ENCODE measurements around the gene STAU1.
"Not testable (repeated sequence)": the region's sequence is repeated elsewhere in the genome, so short reads cannot be mapped to it uniquely, and the experiment has no call there.

Gene STAU1

DNA sequence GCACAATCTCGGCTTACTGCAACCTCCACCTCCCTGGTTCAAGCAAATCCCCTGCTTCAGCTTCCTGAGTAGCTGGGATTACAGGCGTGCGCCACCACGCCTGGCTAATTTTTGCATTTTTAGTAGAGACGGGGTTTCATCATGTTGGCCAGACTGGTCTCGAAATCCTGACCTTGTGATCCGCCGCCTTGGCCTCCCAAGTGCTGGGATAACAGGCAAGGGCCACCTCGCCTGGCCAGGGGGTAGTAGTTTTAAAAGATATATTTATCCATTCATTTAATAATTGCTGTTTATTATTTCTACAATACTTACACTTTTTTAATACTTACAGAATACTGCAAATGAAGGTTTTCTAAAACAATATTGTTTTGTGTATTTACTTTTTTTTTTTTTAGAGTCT is 15.6 kb upstream of the STAU1 start:
- no peak overlapping the region for H3K27ac ChIP-seq (ENCODE audit: low read depth, low read length)
- H3K4me3 ChIP-seq (ENCODE audit: low read depth, low read length): no peak overlapping the region
- no peaks in the 10 kb centered on the region for H3K4me1 ChIP-seq (ENCODE audit: control insufficient read depth, insufficient read depth, low read length, unreplicated experiment)
- no peak overlapping the region for H2AFZ ChIP-seq (ENCODE audit: low read length, unreplicated experiment)
- no peaks in the 10 kb centered on the region for H3K79me2 ChIP-seq (ENCODE audit: control insufficient read depth, insufficient read depth, low read length, unreplicated experiment)
- H3K27me3 ChIP-seq (ENCODE audit: insufficient read depth, low read length): no peaks in the 10 kb centered on the region
- H3K36me3 ChIP-seq (ENCODE audit: insufficient read depth, low read length): no peaks in the 10 kb centered on the region

DNA sequence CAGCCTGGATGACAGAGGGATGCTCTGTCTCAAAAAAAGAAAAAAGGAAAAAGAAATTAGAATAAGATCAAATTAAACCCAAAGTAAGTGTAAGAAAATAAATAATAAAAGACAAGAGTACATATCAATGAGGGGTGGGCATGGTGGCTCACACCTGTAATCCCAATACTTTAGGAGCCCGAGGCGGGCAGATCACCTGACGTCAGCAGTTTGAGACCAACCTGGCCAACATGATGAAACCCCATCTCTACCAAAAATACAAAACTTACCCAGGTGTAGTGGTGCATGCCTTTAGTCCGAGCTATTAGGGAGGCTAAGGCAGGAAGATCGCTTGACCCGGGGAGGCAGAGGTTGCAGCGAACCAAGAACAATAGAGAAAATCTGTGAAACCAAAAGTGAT is 14.9 kb upstream of the STAU1 start:
- Histone ChIP-seq H2AFZ (ENCODE audit: low read length, unreplicated experiment) (no peak overlapping the region), H3K36me3 (ENCODE audit: insufficient read depth, low read length) (no peaks in the 10 kb centered on the region), H3K4me3 (ENCODE audit: low read depth, low read length) (no peak overlapping the region), H3K27ac (ENCODE audit: low read depth, low read length) (no peak overlapping the region), H3K79me2 (ENCODE audit: control insufficient read depth, insufficient read depth, low read length, unreplicated experiment) (no peaks in the 10 kb centered on the region), H3K27me3 (ENCODE audit: insufficient read depth, low read length) (no peaks in the 10 kb centered on the region), H3K4me1 (ENCODE audit: control insufficient read depth, insufficient read depth, low read length, unreplicated experiment) (no peaks in the 10 kb centered on the region)

DNA sequence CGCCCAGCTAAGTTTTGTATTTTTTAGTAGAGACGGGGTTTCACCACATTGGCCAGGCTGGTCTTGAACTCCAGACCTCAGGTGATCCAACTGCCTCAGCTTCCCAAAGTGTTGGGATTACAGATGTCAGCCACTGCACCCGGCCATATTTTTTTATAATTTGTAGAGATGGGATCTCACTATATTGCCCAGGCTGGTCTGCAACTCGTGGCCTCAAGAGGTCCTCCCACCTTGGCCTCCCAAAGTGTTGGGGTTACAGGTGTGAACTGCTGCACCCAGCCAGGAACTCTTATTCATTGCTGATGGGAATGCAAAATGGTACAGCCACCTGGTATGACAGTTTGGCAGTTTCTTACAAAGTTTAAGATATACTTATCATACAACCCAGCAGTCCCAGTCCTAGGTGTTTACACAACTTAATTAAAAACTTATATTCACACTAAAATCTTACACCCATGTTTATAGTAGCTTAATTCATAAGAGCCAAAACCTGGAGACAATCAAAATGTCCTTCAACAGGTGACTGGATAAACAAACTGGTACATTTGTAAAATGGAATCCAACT is 11.7 kb upstream of the STAU1 start:
- Histone ChIP-seq H3K27me3 (ENCODE audit: insufficient read depth, low read length) (no peaks in the 10 kb centered on the region), H3K4me3 (ENCODE audit: low read depth, low read length) (no peak overlapping the region), H2AFZ (ENCODE audit: low read length, unreplicated experiment) (no peak overlapping the region), H3K79me2 (ENCODE audit: control insufficient read depth, insufficient read depth, low read length, unreplicated experiment) (no peaks in the 10 kb centered on the region), H3K27ac (ENCODE audit: low read depth, low read length) (no peak overlapping the region), H3K4me1 (ENCODE audit: control insufficient read depth, insufficient read depth, low read length, unreplicated experiment) (no peaks in the 10 kb centered on the region), H3K36me3 (ENCODE audit: insufficient read depth, low read length) (no peaks in the 10 kb centered on the region)

DNA sequence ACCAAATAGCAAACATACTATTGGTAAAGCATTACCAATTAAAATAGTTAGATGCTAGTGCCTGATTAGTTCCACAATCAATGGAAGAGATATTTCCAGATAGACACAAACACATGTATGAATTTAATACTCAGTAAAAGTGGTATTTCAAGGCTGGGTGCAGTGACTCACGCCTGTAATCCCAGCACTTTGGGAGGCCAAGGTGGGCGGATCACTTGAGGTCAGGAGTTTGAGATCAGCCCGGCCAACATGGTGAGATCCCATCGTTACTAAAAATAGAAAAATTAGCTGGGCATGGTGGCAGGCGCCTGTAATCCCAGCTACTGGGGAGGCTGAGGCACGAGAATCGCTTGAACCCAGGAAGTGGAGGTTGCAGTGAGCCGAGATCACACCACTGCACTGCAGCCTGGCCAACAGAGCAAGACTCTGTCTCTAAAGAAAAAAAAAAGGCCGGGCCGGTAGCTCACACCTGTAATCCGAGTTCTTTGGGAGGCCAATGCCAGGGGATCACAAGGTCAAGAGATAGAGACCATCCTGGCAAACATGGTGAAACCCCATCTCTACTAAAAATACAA is 4.9 kb upstream of the STAU1 start:
- not testable (repeated sequence) for H3K4me3 ChIP-seq (ENCODE audit: low read depth, low read length); H3K4me1 ChIP-seq (ENCODE audit: control insufficient read depth, insufficient read depth, low read length, unreplicated experiment); H2AFZ ChIP-seq (ENCODE audit: low read length, unreplicated experiment); H3K27me3 ChIP-seq (ENCODE audit: insufficient read depth, low read length); H3K27ac ChIP-seq (ENCODE audit: low read depth, low read length); H3K79me2 ChIP-seq (ENCODE audit: control insufficient read depth, insufficient read depth, low read length, unreplicated experiment); H3K36me3 ChIP-seq (ENCODE audit: insufficient read depth, low read length)

DNA sequence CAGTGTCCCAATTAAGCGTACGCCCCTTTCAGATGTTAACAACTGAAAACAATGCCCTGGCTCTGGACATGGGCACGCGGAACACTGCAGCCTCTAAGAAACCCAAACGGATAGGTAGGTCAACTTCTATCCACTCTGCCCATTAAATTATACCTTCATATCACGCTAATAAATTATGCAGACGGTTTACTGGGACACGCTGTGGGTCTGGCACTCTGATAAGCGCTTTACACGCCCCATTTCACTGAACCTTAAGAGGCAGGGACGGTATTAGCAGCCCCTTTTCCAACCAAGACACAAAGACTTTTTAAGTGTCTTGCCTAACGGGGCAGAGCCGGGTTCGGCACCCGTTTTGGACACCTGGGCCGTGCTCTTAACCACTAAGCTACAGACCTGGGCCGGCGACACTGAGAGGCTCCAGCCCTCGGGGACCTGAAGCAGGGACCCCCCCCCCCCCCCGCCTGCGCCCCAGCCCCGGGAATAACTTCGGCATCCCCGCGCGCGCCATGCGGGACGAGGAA is 744 bp downstream of the STAU1 start:
- Histone ChIP-seq H2AFZ (ENCODE audit: low read length, unreplicated experiment) (no peak overlapping the region), H3K4me1 (ENCODE audit: control insufficient read depth, insufficient read depth, low read length, unreplicated experiment) (peaks cover 10% of the 10 kb centered on the region), H3K27ac (ENCODE audit: low read depth, low read length) (no peak overlapping the region), H3K36me3 (ENCODE audit: insufficient read depth, low read length) (no peaks in the 10 kb centered on the region), H3K4me3 (ENCODE audit: low read depth, low read length) (peak overlapping the region; percentile 84), H3K27me3 (ENCODE audit: insufficient read depth, low read length) (no peaks in the 10 kb centered on the region), H3K79me2 (ENCODE audit: control insufficient read depth, insufficient read depth, low read length, unreplicated experiment) (peaks cover 55% of the 10 kb centered on the region)

DNA sequence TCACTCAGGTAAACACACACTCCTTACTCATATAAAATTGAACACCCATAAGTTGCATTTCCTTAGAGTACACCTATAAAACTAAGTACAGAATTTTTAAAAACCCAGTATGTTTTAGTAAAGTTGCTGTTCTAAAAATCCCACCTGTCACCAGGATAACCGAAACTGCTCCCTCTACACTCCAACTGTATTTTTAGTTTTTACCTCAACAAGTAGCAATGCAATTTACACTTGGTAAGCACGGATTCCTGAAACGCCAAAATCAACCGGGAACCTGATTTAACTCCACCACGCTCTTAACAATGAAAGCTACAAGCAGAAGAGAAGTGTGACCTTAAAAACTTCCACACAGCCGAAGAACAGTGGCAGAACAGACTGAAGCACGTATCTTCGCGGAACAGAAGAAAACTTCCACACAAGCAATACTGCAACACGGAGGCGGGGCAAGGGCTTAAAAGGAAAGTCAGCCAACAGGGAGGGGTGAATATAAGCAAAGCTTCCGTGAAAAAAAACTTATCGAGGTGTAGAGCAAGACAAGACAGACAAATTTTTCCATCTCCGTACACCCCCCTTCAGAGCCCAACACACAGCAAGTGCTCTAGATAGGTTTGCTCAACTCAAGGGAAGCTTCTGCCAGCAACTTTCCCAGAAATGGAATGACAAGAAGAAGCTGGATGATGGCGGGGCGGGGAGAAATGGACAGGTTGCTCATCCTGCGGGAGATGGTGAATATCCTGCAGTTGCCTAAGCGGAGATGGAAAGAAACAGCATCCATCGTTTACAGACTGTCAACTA is 1.4 kb downstream of the STAU1 start:
- no peak overlapping the region for H3K27ac ChIP-seq (ENCODE audit: low read depth, low read length)
- no peaks in the 10 kb centered on the region for H3K27me3 ChIP-seq (ENCODE audit: insufficient read depth, low read length)
- no peak overlapping the region for H2AFZ ChIP-seq (ENCODE audit: low read length, unreplicated experiment)
- peaks cover 62% of the 10 kb centered on the region for H3K79me2 ChIP-seq (ENCODE audit: control insufficient read depth, insufficient read depth, low read length, unreplicated experiment)
- H3K4me3 ChIP-seq (ENCODE audit: low read depth, low read length): peak overlapping the region; percentile 84
- H3K36me3 ChIP-seq (ENCODE audit: insufficient read depth, low read length): no peaks in the 10 kb centered on the region
- peaks cover 10% of the 10 kb centered on the region for H3K4me1 ChIP-seq (ENCODE audit: control insufficient read depth, insufficient read depth, low read length, unreplicated experiment)

DNA sequence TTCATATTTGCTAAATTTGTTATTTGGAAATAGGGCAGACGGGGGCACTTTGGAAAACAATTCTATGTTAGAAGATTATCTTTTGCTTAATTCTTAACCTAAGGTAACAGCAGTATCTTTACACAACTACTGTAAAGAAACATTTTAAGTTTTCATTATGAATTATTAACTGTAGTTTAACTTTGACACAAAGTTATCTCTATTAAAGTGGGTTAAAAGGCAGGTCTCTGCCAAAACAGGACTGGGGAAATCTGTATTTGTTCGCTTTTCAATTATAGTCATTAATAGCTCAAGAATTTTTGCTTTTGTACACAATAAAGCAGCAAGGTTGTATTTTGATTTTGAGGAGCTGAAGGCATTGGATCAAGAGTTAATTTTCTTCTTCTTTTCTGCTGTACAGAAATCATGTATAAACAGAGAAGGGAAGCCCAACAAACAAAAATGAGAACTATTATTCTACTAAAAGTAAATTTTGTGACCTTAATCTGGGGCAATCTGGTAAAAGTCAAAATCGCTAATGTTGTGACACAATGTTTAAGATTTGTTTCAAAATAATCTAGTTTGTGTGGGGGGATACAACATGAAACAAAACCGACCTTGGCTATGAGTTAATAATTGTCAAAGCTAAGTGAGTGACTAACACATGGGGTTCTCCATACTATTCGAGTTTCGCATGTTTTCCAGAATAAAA is 2.9 kb downstream of the STAU1 start:
- H3K36me3 ChIP-seq (ENCODE audit: insufficient read depth, low read length): no peaks in the 10 kb centered on the region
- no peak overlapping the region for H3K4me3 ChIP-seq (ENCODE audit: low read depth, low read length)
- no peak overlapping the region for H2AFZ ChIP-seq (ENCODE audit: low read length, unreplicated experiment)
- H3K79me2 ChIP-seq (ENCODE audit: control insufficient read depth, insufficient read depth, low read length, unreplicated experiment): peaks cover 76% of the 10 kb centered on the region
- H3K27me3 ChIP-seq (ENCODE audit: insufficient read depth, low read length): no peaks in the 10 kb centered on the region
- H3K4me1 ChIP-seq (ENCODE audit: control insufficient read depth, insufficient read depth, low read length, unreplicated experiment): peaks cover 10% of the 10 kb centered on the region
- no peak overlapping the region for H3K27ac ChIP-seq (ENCODE audit: low read depth, low read length)

DNA sequence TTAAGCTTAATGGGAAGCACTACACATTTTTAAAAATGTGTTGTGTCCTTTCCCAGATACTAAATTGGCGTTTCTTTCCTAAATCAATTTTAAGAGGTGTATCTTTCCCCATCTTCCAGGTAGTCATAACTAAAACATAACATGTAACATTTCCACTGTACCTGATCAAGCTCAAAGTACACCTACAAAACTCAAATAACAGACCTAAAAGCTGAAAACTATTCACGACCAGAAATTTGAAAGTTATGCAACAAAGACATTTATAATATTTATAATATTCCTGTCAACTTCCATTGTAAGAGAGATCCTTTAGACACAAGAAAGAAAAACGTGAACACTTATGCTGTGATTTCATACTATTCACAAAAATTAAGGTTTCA is 3.5 kb downstream of the STAU1 start:
- Histone ChIP-seq H2AFZ (ENCODE audit: low read length, unreplicated experiment) (no peak overlapping the region), H3K36me3 (ENCODE audit: insufficient read depth, low read length) (no peaks in the 10 kb centered on the region), H3K27me3 (ENCODE audit: insufficient read depth, low read length) (no peaks in the 10 kb centered on the region), H3K4me1 (ENCODE audit: control insufficient read depth, insufficient read depth, low read length, unreplicated experiment) (peaks cover 14% of the 10 kb centered on the region), H3K4me3 (ENCODE audit: low read depth, low read length) (no peak overlapping the region), H3K79me2 (ENCODE audit: control insufficient read depth, insufficient read depth, low read length, unreplicated experiment) (peaks cover 81% of the 10 kb centered on the region), H3K27ac (ENCODE audit: low read depth, low read length) (no peak overlapping the region)

DNA sequence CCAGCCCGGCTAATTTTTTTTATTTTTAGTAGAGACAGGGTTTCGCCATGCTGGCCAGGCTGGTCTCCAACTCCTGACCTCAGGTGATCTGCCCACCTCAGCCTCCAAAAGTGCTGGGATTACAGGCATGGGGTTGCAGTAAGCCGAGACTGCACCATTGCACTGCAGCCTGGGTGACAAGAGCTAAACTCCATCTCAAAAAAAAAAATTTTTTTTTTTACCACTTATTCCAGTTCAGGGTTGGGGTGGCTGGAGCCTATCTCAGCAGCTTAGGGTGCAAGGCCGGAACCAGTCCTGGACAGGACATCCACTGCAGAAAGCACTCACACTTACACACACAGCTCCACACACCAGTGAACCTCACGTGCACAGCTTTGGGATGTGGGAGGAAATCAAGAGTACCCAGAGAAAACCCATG is 4.0 kb downstream of the STAU1 start:
- not testable (repeated sequence) for H3K36me3 ChIP-seq (ENCODE audit: insufficient read depth, low read length); H3K4me3 ChIP-seq (ENCODE audit: low read depth, low read length); H3K27me3 ChIP-seq (ENCODE audit: insufficient read depth, low read length); H2AFZ ChIP-seq (ENCODE audit: low read length, unreplicated experiment); H3K27ac ChIP-seq (ENCODE audit: low read depth, low read length)
- Histone ChIP-seq H3K4me1 (ENCODE audit: control insufficient read depth, insufficient read depth, low read length, unreplicated experiment) (peaks cover 20% of the 10 kb centered on the region), H3K79me2 (ENCODE audit: control insufficient read depth, insufficient read depth, low read length, unreplicated experiment) (peaks cover 87% of the 10 kb centered on the region)

DNA sequence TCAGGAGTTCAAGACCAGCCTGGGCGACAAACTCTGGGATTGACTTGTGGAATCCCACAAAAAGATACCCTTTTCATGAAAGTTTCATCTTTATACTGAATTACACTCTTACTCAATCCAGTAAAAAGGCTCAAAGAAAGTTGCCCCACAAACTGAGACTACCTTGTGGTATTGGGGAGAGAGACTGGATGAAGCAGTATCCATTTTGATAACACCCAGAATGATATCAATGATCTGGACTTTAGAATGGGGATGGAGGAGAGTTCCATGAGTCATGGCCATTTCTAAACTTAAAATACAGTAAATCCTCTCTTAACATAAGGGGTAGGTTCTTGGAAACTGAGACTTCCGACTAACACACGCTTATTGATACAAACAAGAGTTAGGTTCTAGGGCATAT is 4.7 kb downstream of the STAU1 start:
- Histone ChIP-seq H2AFZ (ENCODE audit: low read length, unreplicated experiment) (no peak overlapping the region), H3K4me1 (ENCODE audit: control insufficient read depth, insufficient read depth, low read length, unreplicated experiment) (peaks cover 21% of the 10 kb centered on the region), H3K79me2 (ENCODE audit: control insufficient read depth, insufficient read depth, low read length, unreplicated experiment) (peaks cover 88% of the 10 kb centered on the region), H3K27me3 (ENCODE audit: insufficient read depth, low read length) (no peaks in the 10 kb centered on the region), H3K4me3 (ENCODE audit: low read depth, low read length) (no peak overlapping the region), H3K27ac (ENCODE audit: low read depth, low read length) (no peak overlapping the region), H3K36me3 (ENCODE audit: insufficient read depth, low read length) (no peaks in the 10 kb centered on the region)

All from ACC112 (cell line).